HEK293 (cell line): ENCODE data around the gene ACVR1C.

Experiments
- BCL11A ChIP-seq: fragments of 450-650 bp; formaldehyde crosslinking; IDR thresholded peaks from 2 replicates; pipeline ENCODE4 v1.5.1; 2016; ENCODE audit warnings: low read depth, missing biosample characterization, missing genetic modification characterization
- BCL11B ChIP-seq: fragments of 450-650 bp; formaldehyde crosslinking; IDR thresholded peaks from 2 replicates; pipeline ENCODE4 v1.5.1; 2016; ENCODE audit warnings: low read depth, missing biosample characterization, missing genetic modification characterization
- GLI4 ChIP-seq: fragments of 450-650 bp; formaldehyde crosslinking; IDR thresholded peaks from 2 replicates; pipeline ENCODE4 v1.5.1; 2016; ENCODE audit warnings: missing biosample characterization, missing genetic modification characterization
- GLIS1 ChIP-seq: fragments of 450-650 bp; formaldehyde crosslinking; IDR thresholded peaks from 2 replicates; pipeline ENCODE4 v1.5.1; 2016; ENCODE audit warnings: missing biosample characterization, missing genetic modification characterization
- GLIS2 ChIP-seq: fragments of 450-650 bp; formaldehyde crosslinking; IDR thresholded peaks from 2 replicates; pipeline ENCODE4 v1.5.1; 2016; ENCODE audit warnings: missing biosample characterization, missing genetic modification characterization
- ZBTB7A ChIP-seq: fragments of 450-650 bp; formaldehyde crosslinking; IDR thresholded peaks from 2 replicates; pipeline ENCODE4 v1.5.1; 2016; ENCODE audit warnings: low read depth, missing biosample characterization, missing genetic modification characterization
- ZIC2 ChIP-seq: fragments of 450-650 bp; formaldehyde crosslinking; IDR thresholded peaks from 2 replicates; pipeline ENCODE4 v1.5.1; 2016; ENCODE audit warnings: missing biosample characterization, missing genetic modification characterization
- ZNF157 ChIP-seq: fragments of 450-650 bp; formaldehyde crosslinking; IDR thresholded peaks from 2 replicates; pipeline ENCODE4 v1.5.1; 2016; ENCODE audit warnings: missing biosample characterization, missing genetic modification characterization
- ZNF184 ChIP-seq: fragments of 450-650 bp; IDR thresholded peaks from 2 replicates; pipeline ENCODE4 v1.5.1; 2018; ENCODE audit warnings: missing biosample characterization, mild to moderate bottlenecking, missing genetic modification characterization
- ZNF37A ChIP-seq: fragments of 450-650 bp; IDR thresholded peaks from 2 replicates; pipeline ENCODE4 v1.5.1; 2018; ENCODE audit warnings: missing biosample characterization, missing genetic modification characterization
- ZNF596 ChIP-seq: fragments of 450-650 bp; IDR thresholded peaks from 2 replicates; pipeline ENCODE4 v1.5.0; 2018; ENCODE audit warnings: missing biosample characterization, mild to moderate bottlenecking, missing genetic modification characterization, moderate library complexity
- ZNF600 ChIP-seq: fragments of 450-650 bp; formaldehyde crosslinking; IDR thresholded peaks from 2 replicates; pipeline ENCODE4 v1.5.1; 2016; ENCODE audit warnings: missing biosample characterization, missing genetic modification characterization
- ZNF623 ChIP-seq: fragments of 450-650 bp; formaldehyde crosslinking; IDR thresholded peaks from 2 replicates; pipeline ENCODE4 v1.5.1; 2016; ENCODE audit warnings: missing biosample characterization, missing genetic modification characterization
- ZNF677 ChIP-seq: fragments of 450-650 bp; IDR thresholded peaks from 2 replicates; pipeline ENCODE4 v1.5.0; 2018; ENCODE audit warnings: missing biosample characterization, mild to moderate bottlenecking, missing genetic modification characterization, moderate library complexity
- ZNF707 ChIP-seq: fragments of 450-650 bp; formaldehyde crosslinking; IDR thresholded peaks from 2 replicates; pipeline ENCODE4 v1.5.1; 2016; ENCODE audit warnings: missing biosample characterization, missing genetic modification characterization
- ZNF776 ChIP-seq: fragments of 450-650 bp; formaldehyde crosslinking; IDR thresholded peaks from 2 replicates; pipeline ENCODE4 v1.5.0; 2017; ENCODE audit warnings: missing biosample characterization, missing genetic modification characterization, borderline replicate concordance
- TF ChIP-seq, protein P1 (sequence below): fragments of 450-650 bp; formaldehyde crosslinking; IDR thresholded peaks from 2 replicates; pipeline ENCODE4 v1.5.1; 2016; ENCODE audit warnings: missing biosample characterization, missing genetic modification characterization
- TF ChIP-seq, protein P2 (sequence below): fragments of 450-650 bp; formaldehyde crosslinking; IDR thresholded peaks from 2 replicates; pipeline ENCODE4 v1.5.1; 2016; ENCODE audit warnings: missing biosample characterization, missing genetic modification characterization
- TF ChIP-seq, protein P3 (sequence below): fragments of 450-650 bp; formaldehyde crosslinking; IDR thresholded peaks from 2 replicates; pipeline ENCODE4 v1.5.1; 2016; ENCODE audit warnings: missing biosample characterization, missing genetic modification characterization
- TF ChIP-seq, protein P4 (sequence below): fragments of 450-650 bp; formaldehyde crosslinking; IDR thresholded peaks from 2 replicates; pipeline ENCODE4 v1.5.1; 2017; ENCODE audit warnings: missing biosample characterization, missing genetic modification characterization
- TF ChIP-seq, protein P5 (sequence below): fragments of 450-650 bp; formaldehyde crosslinking; IDR thresholded peaks from 2 replicates; pipeline ENCODE4 v1.5.1; 2017; ENCODE audit warnings: missing biosample characterization, missing genetic modification characterization
- TF ChIP-seq, protein P6 (sequence below): fragments of 450-650 bp; formaldehyde crosslinking; IDR thresholded peaks from 2 replicates; pipeline ENCODE4 v1.5.1; 2016; ENCODE audit warnings: missing biosample characterization, missing genetic modification characterization, borderline replicate concordance
- TF ChIP-seq, protein P7 (sequence below): fragments of 450-650 bp; formaldehyde crosslinking; IDR thresholded peaks from 2 replicates; pipeline ENCODE4 v1.5.1; 2016; ENCODE audit warnings: missing biosample characterization, missing genetic modification characterization

Gene ACVR1C

DNA sequence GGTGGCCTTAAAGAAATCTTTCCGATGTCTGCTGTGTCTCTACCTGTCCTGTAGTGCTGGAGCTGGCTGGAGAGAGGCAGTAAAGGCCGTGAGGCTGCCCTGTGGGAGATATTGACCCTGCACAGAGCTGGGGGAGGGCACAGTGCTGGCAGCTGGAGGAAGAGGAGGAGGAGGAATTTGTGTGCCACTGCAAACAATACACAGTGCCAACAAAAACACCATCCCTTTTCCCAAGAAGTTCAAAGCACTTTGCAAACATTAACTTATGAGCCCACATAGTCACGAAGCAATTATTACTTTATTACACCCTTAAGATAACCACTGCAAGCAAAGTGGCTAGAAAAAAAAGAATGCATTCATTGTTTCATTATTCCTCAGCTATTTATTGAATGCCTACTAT lies 139.8 kb downstream of the ACVR1C start (continued):
- TF ChIP-seq, protein P1, sequence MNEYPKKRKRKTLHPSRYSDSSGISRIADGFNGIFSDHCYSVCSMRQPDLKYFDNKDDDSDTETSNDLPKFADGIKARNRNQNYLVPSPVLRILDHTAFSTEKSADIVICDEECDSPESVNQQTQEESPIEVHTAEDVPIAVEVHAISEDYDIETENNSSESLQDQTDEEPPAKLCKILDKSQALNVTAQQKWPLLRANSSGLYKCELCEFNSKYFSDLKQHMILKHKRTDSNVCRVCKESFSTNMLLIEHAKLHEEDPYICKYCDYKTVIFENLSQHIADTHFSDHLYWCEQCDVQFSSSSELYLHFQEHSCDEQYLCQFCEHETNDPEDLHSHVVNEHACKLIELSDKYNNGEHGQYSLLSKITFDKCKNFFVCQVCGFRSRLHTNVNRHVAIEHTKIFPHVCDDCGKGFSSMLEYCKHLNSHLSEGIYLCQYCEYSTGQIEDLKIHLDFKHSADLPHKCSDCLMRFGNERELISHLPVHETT (tag by site-specific recombination), result no peak
- TF ChIP-seq BCL11A (tag by site-specific recombination), result no peak
- TF ChIP-seq BCL11B (tag by site-specific recombination), result no peak
- no peak for TF ChIP-seq ZNF600 (tag by site-specific recombination)
- TF ChIP-seq ZIC2 (tag by site-specific recombination), result no peak
- TF ChIP-seq, protein P2, sequence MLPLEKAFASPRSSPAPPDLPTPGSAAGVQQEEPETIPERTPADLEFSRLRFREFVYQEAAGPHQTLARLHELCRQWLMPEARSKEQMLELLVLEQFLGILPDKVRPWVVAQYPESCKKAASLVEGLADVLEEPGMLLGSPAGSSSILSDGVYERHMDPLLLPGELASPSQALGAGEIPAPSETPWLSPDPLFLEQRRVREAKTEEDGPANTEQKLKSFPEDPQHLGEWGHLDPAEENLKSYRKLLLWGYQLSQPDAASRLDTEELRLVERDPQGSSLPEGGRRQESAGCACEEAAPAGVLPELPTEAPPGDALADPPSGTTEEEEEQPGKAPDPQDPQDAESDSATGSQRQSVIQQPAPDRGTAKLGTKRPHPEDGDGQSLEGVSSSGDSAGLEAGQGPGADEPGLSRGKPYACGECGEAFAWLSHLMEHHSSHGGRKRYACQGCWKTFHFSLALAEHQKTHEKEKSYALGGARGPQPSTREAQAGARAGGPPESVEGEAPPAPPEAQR (tag by site-specific recombination), result no peak
- no peak for TF ChIP-seq ZNF707 (tag by site-specific recombination)
- no peak for TF ChIP-seq ZNF596 (tag by site-specific recombination)
- TF ChIP-seq, protein P3, sequence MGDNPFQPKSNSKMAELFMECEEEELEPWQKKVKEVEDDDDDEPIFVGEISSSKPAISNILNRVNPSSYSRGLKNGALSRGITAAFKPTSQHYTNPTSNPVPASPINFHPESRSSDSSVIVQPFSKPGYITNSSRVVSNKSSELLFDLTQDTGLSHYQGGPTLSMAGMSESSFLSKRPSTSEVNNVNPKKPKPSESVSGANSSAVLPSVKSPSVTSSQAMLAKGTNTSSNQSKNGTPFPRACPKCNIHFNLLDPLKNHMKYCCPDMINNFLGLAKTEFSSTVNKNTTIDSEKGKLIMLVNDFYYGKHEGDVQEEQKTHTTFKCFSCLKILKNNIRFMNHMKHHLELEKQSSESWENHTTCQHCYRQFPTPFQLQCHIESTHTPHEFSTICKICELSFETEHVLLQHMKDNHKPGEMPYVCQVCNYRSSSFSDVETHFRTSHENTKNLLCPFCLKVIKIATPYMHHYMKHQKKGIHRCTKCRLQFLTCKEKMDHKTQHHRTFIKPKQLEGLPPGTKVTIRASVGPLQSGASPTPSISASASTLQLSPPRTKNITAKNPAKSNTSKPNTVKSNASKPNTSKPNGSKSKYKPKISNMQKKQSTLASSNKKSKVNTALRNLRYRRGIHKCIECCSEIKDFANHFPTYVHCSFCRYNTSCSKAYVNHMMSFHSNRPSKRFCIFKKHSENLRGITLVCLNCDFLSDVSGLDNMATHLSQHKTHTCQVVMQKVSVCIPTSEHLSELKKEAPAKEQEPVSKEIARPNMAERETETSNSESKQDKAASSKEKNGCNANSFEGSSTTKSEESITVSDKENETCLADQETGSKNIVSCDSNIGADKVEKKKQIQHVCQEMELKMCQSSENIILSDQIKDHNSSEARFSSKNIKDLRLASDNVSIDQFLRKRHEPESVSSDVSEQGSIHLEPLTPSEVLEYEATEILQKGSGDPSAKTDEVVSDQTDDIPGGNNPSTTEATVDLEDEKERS, result no peak
- no peak for TF ChIP-seq ZNF37A (tag by site-specific recombination)
- TF ChIP-seq ZNF776 (tag by site-specific recombination), result no peak
- TF ChIP-seq, protein P4, sequence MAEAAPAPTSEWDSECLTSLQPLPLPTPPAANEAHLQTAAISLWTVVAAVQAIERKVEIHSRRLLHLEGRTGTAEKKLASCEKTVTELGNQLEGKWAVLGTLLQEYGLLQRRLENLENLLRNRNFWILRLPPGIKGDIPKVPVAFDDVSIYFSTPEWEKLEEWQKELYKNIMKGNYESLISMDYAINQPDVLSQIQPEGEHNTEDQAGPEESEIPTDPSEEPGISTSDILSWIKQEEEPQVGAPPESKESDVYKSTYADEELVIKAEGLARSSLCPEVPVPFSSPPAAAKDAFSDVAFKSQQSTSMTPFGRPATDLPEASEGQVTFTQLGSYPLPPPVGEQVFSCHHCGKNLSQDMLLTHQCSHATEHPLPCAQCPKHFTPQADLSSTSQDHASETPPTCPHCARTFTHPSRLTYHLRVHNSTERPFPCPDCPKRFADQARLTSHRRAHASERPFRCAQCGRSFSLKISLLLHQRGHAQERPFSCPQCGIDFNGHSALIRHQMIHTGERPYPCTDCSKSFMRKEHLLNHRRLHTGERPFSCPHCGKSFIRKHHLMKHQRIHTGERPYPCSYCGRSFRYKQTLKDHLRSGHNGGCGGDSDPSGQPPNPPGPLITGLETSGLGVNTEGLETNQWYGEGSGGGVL (tag by site-specific recombination), result peak; percentile 21; the same call in 1 of the 2 replicates
- no peak for TF ChIP-seq GLIS2 (tag by site-specific recombination)
- TF ChIP-seq GLIS1 (tag by site-specific recombination), result peak; percentile 39; the same call in 1 of the 2 replicates
- TF ChIP-seq, protein P5, sequence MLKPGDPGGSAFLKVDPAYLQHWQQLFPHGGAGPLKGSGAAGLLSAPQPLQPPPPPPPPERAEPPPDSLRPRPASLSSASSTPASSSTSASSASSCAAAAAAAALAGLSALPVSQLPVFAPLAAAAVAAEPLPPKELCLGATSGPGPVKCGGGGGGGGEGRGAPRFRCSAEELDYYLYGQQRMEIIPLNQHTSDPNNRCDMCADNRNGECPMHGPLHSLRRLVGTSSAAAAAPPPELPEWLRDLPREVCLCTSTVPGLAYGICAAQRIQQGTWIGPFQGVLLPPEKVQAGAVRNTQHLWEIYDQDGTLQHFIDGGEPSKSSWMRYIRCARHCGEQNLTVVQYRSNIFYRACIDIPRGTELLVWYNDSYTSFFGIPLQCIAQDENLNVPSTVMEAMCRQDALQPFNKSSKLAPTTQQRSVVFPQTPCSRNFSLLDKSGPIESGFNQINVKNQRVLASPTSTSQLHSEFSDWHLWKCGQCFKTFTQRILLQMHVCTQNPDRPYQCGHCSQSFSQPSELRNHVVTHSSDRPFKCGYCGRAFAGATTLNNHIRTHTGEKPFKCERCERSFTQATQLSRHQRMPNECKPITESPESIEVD (tag by site-specific recombination), result 0 out of 2 replicates have a peak, but pooled peaks have one; percentile 25
- TF ChIP-seq ZNF157 (tag by site-specific recombination), result no peak
- no peak for TF ChIP-seq ZNF623 (tag by site-specific recombination)
- TF ChIP-seq ZNF677 (tag by site-specific recombination), result no peak
- no peak for TF ChIP-seq GLI4 (tag by site-specific recombination)
- TF ChIP-seq, protein P6, sequence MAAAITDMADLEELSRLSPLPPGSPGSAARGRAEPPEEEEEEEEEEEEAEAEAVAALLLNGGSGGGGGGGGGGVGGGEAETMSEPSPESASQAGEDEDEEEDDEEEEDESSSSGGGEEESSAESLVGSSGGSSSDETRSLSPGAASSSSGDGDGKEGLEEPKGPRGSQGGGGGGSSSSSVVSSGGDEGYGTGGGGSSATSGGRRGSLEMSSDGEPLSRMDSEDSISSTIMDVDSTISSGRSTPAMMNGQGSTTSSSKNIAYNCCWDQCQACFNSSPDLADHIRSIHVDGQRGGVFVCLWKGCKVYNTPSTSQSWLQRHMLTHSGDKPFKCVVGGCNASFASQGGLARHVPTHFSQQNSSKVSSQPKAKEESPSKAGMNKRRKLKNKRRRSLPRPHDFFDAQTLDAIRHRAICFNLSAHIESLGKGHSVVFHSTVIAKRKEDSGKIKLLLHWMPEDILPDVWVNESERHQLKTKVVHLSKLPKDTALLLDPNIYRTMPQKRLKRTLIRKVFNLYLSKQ (tag by site-specific recombination), result no peak
- TF ChIP-seq ZBTB7A (tag by site-specific recombination), result no peak
- TF ChIP-seq, protein P7, sequence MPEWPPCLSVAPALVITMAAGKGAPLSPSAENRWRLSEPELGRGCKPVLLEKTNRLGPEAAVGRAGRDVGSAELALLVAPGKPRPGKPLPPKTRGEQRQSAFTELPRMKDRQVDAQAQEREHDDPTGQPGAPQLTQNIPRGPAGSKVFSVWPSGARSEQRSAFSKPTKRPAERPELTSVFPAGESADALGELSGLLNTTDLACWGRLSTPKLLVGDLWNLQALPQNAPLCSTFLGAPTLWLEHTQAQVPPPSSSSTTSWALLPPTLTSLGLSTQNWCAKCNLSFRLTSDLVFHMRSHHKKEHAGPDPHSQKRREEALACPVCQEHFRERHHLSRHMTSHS (tag by site-specific recombination), result no peak
- no peak for TF ChIP-seq ZNF184
